Muscle of leg (tissue), 11 donors: ENCODE data around the gene ATXN7. TPM values are rescaled to one million over a fixed set of nuclear protein-coding genes. Genes with fewer than 3 reads are reported as not detected.

Experiments
- DNase-seq: peaks from one replicate; pipeline ENCODE4 v3.0.0; 2013
- H3K27ac ChIP-seq: one replicate; pipeline ENCODE4 v1.5.1; 2013; ENCODE audit warnings: mild to moderate bottlenecking, low read length, control low read depth
- H3K27me3 ChIP-seq: one replicate; pipeline ENCODE4 v1.6.1; 2013; ENCODE audit warnings: low read length; ENCODE audit not compliant: control insufficient read depth, insufficient read depth
- H3K36me3 ChIP-seq: one replicate; pipeline ENCODE4 v1.6.1; 2013; ENCODE audit warnings: low read length; ENCODE audit not compliant: control insufficient read depth, insufficient read depth
- H3K4me1 ChIP-seq: one replicate; pipeline ENCODE4 v1.6.1; 2013; ENCODE audit warnings: low read length; ENCODE audit not compliant: control insufficient read depth, insufficient read depth
- H3K4me3 ChIP-seq: one replicate; pipeline ENCODE4 v1.5.1; 2013; ENCODE audit warnings: low read length, control low read depth
- H3K9me3 ChIP-seq: replicated peaks from 2 replicates; pipeline ENCODE4 v1.6.1; 2013; ENCODE audit warnings: low read depth, low read length; ENCODE audit not compliant: control insufficient read depth
- WGBS: methylation state at CpG from one replicate; pipeline ENCODE4 v1.1.5; 2013; ENCODE audit warnings: missing lambda C conversion rate; ENCODE audit not compliant: insufficient coverage; 5-methylcytosine and 5-hydroxymethylcytosine counted together
- polyA plus RNA-seq, 8 donors: library from polyadenylated mRNA; unstranded; fragments of 120-200 nt; gene quantifications; one replicate each; pipeline versions ENCODE4 v1.2.1 to v1.2.3, GENCODE V29; 2013; ENCODE audit warnings: inconsistent platforms in 1 of 8, low replicate concordance in 1 of 8; ENCODE audit not compliant: insufficient read length in 8 of 8, insufficient read depth in 1 of 8
- total RNA-seq: library from RNA; stranded (reverse); fragments of 120-200 nt; gene quantifications from one replicate; pipeline ENCODE4 v1.2.4, GENCODE V29; 2013

Gene ATXN7
- total and polyA plus RNA-seq, 9 donors = 8.1 to 13.6 (median 9.5) TPM

DNA sequence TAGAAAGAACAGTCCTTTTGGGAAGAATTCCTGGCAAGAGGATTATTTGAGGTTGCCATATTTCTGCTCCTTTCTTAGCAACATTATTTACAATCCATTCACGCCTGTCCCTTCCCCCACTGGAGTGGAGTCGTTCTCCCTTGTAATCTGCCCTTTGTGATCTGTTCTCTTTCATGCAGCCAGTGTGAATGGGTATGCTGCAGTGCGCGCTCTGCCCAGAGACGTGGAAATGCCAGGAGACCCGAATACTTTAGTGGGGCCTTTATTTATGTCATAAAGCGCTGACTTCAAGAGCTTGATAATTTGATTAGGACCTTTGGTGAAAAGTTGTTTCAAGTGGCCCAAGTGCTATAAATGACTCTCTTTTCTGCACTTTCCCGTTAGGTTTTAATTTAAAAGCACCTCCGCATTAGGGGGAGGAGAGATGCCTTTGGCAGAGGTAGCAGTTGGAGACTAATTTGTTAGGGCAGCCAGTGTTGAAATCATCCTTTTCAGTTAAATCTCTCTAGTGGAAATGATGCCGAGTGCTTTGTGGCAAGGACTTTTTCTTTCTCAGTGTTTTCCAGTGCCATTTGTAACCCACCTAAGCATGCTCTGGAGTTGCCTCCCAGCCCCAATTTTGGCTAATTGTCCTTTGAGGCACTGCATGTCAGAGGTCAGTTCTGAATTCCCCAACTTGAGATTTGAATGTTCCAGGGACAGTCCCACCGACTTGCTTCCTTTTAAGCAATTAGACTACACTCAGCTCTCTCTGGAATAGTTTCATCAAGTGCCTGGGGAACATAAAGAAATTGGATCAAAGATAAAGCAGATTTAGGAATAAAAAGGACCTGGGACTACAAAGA, 107.2 kb downstream of the ATXN7 start:
- DNase-seq = peak; percentile 80
- H3K36me3 ChIP-seq = peaks cover 8% of the 10 kb centered on the region
- 0% methylated on average over 2 of the region's 11 CpGs for WGBS
- H3K27me3 ChIP-seq = no peaks in the 10 kb centered on the region
- H3K9me3 ChIP-seq = no peaks in the 10 kb centered on the region
- no peak overlapping the region for H3K27ac ChIP-seq
- H3K4me3 ChIP-seq = no peak overlapping the region
- H3K4me1 ChIP-seq = peaks cover 19% of the 10 kb centered on the region

GRCh38 chr3:63972196-63972595, 108.5 kb downstream of the ATXN7 start:
- Histone ChIP-seq H3K4me3 (no peak overlapping the region), H3K9me3 (no peaks in the 10 kb centered on the region), H3K27ac (no peak overlapping the region), H3K36me3 (peaks cover 8% of the 10 kb centered on the region), H3K4me1 (peaks cover 26% of the 10 kb centered on the region), H3K27me3 (no peaks in the 10 kb centered on the region)
- peak; percentile 13 for DNase-seq
- no CpG with 5 or more reads among the region's 2 CpGs for WGBS

GRCh38 chr3:63972987-63973386, 109.3 kb downstream of the ATXN7 start:
- H3K4me1 ChIP-seq = peaks cover 22% of the 10 kb centered on the region
- DNase-seq = no peak
- H3K4me3 ChIP-seq = no peak overlapping the region
- no peaks in the 10 kb centered on the region for H3K27me3 ChIP-seq
- 75% methylated on average over 2 of the region's 4 CpGs for WGBS
- H3K36me3 ChIP-seq = peaks cover 8% of the 10 kb centered on the region
- no peak overlapping the region for H3K27ac ChIP-seq
- no peaks in the 10 kb centered on the region for H3K9me3 ChIP-seq

DNA sequence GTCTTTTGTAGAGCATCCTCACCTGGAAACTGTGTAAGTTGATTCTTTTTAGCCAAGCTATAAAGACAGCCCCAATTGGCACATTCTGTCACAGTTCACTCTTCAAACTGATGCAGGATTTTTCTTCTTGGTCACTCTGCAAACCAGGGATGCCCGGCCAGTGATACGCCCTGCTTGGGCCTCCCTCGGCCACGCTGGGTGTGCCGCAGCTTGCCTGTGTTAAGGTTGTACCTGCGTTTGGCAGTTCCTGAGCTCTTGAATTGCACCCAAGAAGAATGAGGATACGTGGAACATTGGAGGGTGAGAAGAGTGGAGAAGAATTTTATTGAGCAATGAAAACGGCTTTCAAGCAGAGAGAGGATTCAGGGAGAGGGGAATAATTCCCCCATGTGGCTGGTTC, 109.7 kb downstream of the ATXN7 start:
- DNase-seq = no peak
- H3K36me3 ChIP-seq = peaks cover 8% of the 10 kb centered on the region
- H3K27ac ChIP-seq = no peak overlapping the region
- 93% methylated on average over 7 of the region's 8 CpGs for WGBS
- no peaks in the 10 kb centered on the region for H3K27me3 ChIP-seq
- no peaks in the 10 kb centered on the region for H3K9me3 ChIP-seq
- peaks cover 23% of the 10 kb centered on the region for H3K4me1 ChIP-seq
- H3K4me3 ChIP-seq = no peak overlapping the region

DNA sequence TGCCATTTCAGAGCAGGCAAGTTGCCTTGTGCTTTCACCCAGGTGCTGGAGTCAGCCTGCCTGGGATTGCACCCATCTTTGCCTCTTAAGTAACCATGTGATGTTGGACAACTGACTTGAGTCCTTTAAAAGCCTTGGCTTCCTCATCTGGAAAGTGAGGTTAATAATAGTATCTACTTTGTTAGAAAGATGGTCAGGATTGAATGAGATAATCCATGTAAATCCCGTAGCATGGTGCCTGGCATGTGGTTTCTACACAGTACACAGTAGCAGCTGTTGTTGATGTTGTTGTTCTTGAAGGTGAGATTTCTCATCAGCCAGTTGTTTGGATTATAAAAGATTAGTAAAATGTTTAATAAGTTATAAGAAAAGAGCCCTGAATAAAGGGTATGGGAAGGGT, 110.8 kb downstream of the ATXN7 start:
- no peak overlapping the region for H3K4me3 ChIP-seq
- H3K4me1 ChIP-seq = peaks cover 23% of the 10 kb centered on the region
- WGBS = no CpG with 5 or more reads among the region's 1 CpG
- DNase-seq = no peak
- no peak overlapping the region for H3K27ac ChIP-seq
- H3K9me3 ChIP-seq = no peaks in the 10 kb centered on the region
- peaks cover 8% of the 10 kb centered on the region for H3K36me3 ChIP-seq
- no peaks in the 10 kb centered on the region for H3K27me3 ChIP-seq

DNA sequence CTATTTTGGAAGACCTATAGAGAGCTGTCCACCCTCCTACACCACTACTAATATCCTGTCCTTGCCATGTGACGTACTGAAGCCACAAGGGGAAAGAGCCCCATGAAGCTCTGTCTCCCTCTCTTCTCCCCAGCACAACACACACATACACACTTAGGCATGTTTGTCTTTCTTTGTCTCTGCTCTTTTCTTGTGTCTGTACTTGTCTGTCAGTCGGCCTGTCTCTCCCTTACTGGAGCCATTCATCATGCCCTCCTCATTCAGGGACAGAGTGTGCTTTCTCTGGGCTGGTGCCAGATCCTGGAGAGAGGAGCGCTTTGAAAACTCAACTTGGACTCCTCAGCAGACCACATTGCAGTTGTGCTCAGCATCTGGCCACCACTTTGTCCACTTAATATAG, 112.1 kb downstream of the ATXN7 start:
- WGBS = 47% methylated on average over 2 of the region's 3 CpGs
- H3K4me3 ChIP-seq = no peak overlapping the region
- peak; percentile 50 for DNase-seq
- H3K4me1 ChIP-seq = peaks cover 21% of the 10 kb centered on the region
- peak overlapping the region; percentile 11 for H3K27ac ChIP-seq
- no peaks in the 10 kb centered on the region for H3K27me3 ChIP-seq
- H3K36me3 ChIP-seq = peaks cover 18% of the 10 kb centered on the region
- H3K9me3 ChIP-seq = no peaks in the 10 kb centered on the region

GRCh38 chr3:63976161-63976871, 112.6 kb downstream of the ATXN7 start:
- peak overlapping the region; percentile 11 for H3K27ac ChIP-seq
- no peak overlapping the region for H3K4me3 ChIP-seq
- peak; percentile 84 for DNase-seq
- H3K27me3 ChIP-seq = no peaks in the 10 kb centered on the region
- H3K36me3 ChIP-seq = peaks cover 23% of the 10 kb centered on the region
- WGBS = no CpG with 5 or more reads among the region's 4 CpGs
- H3K9me3 ChIP-seq = no peaks in the 10 kb centered on the region
- H3K4me1 ChIP-seq = peaks cover 21% of the 10 kb centered on the region

- whole genome bisulfite sequencing = 88% methylated on average over 1 of the region's 2 CpGs
- Histone ChIP-seq H3K36me3 (peaks cover 24% of the 10 kb centered on the region), H3K4me1 (peaks cover 21% of the 10 kb centered on the region)
These were observed 113.2 kb downstream of the ATXN7 start for GRCh38 chr3:63976872-63977200.

GRCh38 chr3:63977893-63978292, 114.2 kb downstream of the ATXN7 start:
- Histone ChIP-seq H3K4me1 (peaks cover 22% of the 10 kb centered on the region), H3K27ac (no peak overlapping the region)
- DNase-seq = no peak

More at GRCh38 chr3:63976872-63977200, 113.2 kb downstream of the ATXN7 start:
- Histone ChIP-seq H3K9me3 (no peaks in the 10 kb centered on the region), H3K4me3 (no peak overlapping the region), H3K27ac (no peak overlapping the region), H3K27me3 (no peaks in the 10 kb centered on the region)
- no peak for DNase-seq

GRCh38 chr3:63979093-63979885, 115.6 kb downstream of the ATXN7 start:
- H3K36me3 ChIP-seq = peaks cover 29% of the 10 kb centered on the region
- no peak for DNase-seq
- peaks cover 20% of the 10 kb centered on the region for H3K4me1 ChIP-seq
- H3K9me3 ChIP-seq = no peaks in the 10 kb centered on the region
- no peak overlapping the region for H3K27ac ChIP-seq
- H3K4me3 ChIP-seq = no peak overlapping the region
- no peaks in the 10 kb centered on the region for H3K27me3 ChIP-seq
- WGBS = 90% methylated on average over 3 of the region's 12 CpGs

More at GRCh38 chr3:63977893-63978292, 114.2 kb downstream of the ATXN7 start:
- Histone ChIP-seq H3K36me3 (peaks cover 32% of the 10 kb centered on the region), H3K27me3 (no peaks in the 10 kb centered on the region), H3K9me3 (no peaks in the 10 kb centered on the region), H3K4me3 (no peak overlapping the region)
- no CpG with 5 or more reads among the region's 4 CpGs for WGBS
